GM19025 (cell line): ENCODE results near the gene AHNAK2.
"Not testable (repeated sequence)": the region's sequence is repeated elsewhere in the genome, so short reads cannot be mapped to it uniquely, and the experiment has no call there.

Experiments
- ATAC-seq: cut with Tn5 transposase; IDR thresholded peaks from one replicate; pipeline ENCODE4 v1.9.1; 2021; ENCODE audit warnings: mild to moderate bottlenecking, low read depth, moderate library complexity; ENCODE audit not compliant: unreplicated experiment

Gene AHNAK2

DNA sequence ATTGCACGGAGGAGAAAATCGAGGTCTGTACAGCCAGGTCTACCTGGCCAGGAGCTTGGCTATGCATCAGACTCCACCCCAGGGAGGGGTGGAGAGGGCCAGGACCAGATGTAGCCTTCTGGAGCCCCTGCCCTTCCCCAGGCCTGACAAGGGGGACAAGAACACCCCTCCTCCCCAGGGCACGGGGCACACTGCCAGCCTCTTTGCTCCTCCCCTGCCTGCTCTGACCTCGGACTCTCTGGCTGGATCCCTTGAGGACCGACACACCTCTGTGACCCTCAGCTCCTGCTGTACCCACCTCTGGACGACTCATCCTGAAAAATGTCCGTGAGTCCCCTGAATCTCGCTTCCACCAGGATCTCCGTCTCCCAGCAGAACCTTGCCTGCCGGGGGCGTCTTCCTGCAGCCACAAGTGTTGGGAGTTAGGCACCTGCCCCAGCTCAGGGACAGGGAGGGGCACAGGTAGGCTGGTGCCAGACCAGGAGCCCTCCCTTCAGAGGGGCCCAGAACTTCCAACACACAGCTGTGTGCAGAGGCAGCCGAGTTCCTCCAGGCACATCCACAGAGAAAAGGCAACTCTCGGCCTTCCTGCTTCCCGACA is 21.8 kb downstream of the AHNAK2 start:
- no peak for ATAC-seq

DNA sequence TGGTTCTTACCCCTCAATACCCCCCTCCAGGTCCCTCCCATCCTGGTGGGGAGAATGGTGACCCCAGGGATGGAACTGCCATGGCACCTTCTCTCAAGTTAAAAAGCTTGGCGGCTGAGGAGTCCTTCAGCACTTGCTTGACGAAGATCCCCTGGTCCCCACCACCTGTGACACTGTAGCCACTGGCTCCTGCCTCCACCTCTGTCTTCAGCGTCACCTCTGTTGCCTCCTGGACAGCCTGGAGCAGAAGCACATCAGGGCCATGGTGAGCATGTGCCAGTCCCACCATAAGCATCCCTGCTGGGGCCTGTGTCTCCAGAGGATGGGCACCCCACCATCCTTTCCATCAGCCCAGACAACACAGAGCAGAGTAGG is 22.8 kb downstream of the AHNAK2 start:
- ATAC-seq, result no peak

DNA sequence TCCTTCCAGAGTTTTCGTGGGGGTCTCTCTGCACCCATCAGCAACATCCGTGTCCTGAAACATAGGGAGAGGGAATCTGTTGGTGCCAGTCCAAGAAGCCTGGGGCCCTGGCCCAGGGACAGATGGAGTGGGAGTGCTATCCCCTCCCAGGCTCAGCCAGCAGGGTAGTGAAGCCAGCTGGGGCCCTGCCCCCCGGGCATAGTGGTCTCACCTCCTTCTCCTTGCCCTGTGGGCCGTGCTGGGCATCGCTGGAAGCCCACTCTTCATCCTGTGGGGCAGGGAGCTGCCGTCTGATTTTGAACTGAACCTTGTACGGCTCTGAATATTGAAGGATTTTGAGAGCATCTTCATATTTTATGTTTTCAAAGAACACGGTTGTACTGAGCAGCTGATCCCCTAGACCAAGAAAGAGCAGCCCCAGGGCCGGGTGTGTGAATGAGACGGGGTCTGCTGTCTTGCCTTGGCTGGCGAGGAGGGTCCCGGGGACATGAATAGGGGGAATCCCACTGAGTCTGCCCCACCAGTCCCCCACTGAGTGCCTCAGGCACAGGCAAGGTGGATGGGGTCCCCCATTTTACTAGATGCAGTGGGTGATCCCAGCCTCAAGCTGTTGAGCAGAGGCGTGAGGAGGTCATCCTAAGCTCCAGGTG is 23.3 kb downstream of the AHNAK2 start:
- no peak for ATAC-seq

DNA sequence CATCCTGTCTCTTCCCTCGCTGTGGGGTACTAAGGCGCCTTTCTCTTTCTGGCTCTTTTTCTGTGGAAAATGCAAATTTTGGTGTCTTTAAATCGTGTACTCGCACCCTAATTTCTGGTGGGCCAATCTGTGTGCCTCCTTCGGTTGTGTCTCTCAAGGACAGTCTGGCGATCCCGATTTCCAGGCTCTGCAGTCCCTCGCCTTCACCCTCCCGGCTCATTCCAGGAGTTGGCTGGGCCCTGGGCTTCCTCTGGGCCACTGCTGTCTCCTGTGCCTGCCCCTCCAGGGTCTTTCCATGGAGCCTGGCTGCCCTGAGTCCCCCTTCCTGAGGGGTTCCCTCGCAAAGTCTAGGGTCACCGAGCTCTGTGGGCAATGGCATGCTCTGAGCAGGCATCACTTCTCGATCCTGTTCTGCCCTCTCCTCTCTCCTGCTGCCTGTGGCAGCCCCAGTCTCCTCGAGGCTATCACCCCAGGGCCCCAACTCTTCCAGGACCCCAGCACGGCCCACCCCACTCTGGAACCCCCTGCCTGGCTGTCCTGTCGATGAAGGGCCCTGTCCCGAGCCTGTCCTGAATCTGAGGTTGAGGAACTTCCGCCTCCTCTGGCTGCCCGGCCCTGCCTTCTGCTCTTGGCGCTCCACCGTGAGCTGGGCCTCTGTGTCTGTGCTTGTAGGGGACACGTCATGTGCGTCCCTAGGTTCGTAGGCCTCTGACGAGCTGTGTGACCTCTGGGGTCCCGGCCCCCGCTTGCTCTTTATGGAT is 24.1 kb downstream of the AHNAK2 start:
- no peak for ATAC-seq

DNA sequence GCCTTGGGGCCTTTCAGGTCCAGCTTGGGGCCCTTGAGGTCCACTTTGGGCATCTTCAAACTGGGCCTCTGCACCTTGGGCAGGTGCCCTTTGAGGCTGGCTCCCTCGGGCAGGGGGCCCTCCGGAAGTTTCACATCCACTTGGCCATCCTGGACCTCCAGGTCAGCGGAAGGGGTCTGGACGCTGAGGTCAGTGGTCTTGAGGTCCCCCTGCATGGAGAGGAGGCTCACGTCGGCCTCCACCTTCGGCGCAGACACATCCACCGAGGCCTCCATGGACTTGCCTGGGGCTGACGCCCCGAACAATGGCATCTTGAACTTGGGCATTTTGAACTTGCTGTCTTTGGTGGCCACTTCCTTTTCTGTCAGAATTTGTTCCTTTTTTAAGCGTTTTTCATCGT is 25.1 kb downstream of the AHNAK2 start:
- no peak for ATAC-seq

DNA sequence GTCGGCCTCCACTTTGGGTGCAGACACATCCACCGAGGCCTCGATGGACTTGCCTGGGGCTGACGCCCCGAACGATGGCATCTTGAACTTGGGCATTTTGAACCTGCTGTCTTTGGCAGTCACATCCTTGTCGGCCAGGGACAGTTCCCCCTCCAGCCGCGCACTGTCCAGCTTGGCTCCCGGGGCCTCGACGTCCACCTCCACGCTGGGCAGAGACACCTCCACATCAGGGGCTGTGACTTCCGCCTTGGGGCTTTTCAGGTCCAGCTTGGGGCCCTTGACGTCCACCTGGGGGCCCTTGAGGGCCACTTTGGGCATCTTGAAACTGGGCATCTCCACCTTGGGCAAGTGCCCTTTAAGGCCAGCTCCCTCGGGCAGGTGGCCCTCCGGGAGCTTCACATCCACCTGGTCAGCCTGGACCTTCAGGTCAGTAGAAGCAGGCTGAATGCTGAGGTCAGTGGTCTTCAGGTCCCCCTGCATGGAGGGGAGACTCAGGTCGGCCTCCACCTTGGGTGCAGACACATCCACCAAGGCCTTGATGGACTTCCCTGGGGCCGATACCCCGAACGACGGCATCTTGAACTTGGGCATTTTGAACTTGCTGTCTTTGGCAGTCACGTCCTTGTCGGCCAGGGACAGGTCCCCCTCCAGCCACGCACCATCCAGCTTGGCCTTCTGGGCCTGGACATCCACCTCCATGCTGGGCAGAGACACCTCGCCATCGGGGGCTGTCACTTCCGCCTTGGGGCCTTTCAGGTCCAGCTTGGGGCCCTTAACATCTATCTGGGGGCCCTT is 26.1 kb downstream of the AHNAK2 start:
- not testable (repeated sequence) for ATAC-seq

DNA sequence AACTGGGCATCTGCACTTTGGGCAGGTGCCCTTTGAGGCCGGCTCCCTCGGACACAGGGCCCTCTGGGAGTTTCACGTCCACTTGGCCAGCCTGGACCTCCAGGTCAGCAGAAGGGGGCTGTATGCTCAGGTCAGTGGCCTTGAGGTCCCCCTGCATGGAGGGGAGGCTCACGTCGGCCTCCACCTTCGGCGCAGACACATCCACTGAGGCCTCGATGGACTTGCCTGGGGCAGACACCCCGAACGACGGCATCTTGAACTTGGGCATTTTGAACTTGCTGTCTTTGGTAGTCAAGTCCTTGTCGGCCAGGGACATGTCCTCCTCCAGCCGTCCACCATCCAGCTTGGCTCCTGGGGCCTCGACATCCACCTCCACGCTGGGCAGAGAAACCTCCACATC is 27.5 kb downstream of the AHNAK2 start:
- ATAC-seq, result not testable (repeated sequence)

DNA sequence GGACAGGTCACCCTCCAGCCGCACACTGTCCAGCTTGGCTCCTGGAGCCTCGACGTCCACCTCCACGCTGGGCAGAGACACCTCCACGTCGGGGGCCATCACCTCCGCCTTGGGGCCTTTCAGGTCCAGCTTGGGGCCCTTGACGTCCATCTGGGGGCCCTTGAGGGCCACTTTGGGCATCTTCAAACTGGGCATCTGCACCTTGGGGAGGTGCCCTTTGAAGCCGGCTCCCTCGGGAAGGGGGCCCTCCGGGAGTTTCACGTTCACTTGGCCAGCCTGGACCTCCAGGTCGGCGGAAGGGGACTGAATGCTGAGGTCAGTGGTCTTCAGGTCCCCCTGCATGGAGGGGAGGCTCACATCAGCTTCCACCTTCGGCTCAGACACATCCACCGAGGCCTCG is 28.2 kb downstream of the AHNAK2 start:
- ATAC-seq, result no peak

DNA sequence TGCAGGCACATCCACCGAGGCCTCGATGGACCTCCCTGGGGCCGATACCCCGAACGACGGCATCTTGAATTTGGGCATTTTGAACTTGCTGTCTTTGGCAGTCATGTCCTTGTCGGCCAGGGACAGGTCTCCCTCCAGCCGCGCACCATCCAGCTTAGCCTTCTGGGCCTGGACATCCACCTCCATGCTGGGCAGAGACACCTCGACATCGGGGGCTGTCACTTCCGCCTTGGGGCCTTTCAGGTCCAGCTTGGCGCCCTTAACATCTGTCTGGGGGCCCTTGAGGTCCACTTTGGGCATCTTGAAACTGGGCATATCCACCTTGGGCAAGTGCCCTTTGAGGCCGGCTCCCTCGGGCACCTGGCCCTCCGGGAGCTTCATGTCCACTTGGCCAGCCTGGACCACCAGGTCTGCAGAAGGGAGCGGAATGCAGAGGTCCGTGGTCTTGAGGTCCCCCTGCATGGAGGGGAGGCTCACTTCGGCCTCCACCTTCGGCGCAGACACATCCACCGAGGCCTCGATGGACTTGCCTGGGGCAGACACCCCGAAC is 28.7 kb downstream of the AHNAK2 start:
- ATAC-seq, result not testable (repeated sequence)

DNA sequence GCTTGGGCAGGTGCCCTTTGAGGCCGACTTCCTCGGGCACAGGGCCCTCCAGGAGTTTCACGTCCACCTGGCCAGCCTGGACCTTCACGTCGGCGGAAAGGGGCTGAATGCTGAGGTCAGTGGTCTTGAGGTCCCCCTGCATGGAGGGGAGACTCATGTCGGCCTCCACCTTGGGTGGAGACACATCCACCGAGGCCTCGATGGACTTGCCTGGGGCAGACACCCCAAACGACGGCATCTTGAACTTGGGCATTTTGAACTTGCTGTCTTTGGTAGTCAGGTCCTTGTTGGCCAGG is 29.5 kb downstream of the AHNAK2 start:
- ATAC-seq, result no peak

DNA sequence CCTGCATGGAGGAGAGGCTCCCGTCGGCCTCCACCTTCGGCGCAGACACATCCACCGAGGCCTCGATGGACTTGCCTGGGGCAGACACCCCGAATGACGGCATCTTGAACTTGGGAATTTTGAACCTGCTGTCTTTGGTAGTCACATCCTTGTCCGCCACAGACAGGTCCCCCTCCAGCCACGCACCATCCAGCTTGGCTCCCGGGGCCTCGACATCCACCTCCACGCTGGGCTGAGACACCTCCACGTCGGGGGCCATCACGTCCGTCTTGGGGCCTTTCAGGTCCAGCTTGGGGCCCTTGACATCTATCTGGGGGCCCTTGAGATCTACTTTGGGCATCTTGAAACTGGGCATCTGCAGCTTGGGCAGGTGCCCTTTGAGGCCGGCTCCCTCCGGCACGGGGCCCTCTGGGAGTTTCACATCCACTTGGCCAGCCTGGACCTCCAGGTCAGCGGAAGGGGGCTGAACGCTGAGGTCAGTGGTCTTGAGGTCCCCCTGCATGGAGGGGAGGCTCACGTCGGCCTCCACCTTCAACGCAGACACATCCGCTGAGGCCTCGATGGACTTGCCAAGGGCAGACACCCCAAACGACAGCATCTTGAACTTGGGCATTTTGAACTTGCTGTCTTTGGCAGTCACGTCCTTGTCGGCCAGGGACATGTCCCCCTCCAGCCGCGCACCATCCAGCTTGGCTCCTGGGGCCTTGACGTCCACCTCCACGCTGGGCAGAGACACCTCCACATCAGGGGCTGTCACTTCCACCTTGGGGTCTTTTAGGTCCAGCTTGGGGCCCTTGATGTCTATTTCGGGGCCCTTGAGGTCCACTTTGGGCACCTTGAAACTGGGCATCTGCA is 30.1 kb downstream of the AHNAK2 start:
- not testable (repeated sequence) for ATAC-seq

DNA sequence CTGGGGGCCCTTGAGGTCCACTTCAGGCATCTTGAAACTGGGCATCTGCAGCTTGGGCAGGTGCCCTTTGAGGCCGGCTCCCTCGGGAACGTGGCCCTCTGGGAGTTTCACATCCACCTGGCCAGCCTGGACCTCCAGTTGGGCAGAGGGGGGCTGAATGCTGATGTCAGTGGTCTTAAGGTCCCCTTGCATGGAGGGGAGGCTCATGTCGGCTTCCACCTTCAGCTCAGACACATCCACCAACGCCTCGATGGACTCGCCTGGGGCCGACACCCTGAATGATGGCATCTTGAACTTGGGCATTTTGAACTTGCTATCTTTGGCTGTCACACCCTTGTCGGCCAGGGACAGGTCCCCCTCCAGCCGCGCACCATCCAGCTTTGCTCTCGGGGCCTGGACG is 31.0 kb downstream of the AHNAK2 start:
- not testable (repeated sequence) for ATAC-seq

DNA sequence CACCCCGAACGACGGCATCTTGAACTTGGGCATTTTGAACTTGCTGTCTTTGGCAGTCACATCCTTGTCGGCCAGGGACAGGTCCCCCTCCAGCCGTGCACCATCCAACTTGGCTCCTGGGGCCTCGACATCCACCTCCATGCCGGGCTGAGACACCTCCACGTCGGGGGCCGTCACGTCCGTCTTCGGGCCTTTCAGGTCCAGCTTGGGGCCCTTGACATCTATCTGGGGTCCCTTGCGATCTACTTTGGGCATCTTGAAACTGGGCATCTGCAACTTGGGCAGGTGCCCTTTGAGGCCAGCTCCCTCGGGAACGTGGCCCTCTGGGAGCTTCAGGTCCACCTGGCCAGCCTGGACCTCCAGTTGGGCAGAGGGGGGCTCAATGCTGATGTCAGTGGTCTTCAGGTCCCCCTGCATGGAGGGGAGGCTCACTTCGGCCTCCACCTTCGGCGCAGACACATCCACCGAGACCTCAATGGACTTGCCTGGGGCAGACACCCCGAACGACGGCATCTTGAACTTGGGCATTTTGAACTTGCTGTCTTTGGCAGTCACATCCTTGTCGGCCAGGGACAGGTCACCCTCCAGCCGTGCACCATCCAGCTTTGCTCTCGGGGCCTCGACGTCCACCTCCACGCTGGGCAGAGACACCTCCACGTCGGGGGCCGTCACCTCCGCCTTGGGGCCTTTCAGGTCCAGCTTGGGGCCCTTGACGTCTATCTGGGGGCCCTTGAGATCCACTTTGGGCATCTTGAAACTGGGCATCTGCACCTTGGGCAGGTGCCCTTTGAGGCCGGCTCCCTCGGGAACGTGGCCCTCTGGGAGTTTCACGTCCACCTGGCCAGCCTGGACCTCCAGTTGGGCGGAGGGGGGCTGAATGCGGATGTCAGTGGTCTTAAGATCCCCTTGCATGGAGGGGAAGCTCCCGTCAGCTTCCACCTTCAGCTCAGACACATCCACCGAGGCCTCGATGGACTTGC is 31.9 kb downstream of the AHNAK2 start:
- not testable (repeated sequence) for ATAC-seq

DNA sequence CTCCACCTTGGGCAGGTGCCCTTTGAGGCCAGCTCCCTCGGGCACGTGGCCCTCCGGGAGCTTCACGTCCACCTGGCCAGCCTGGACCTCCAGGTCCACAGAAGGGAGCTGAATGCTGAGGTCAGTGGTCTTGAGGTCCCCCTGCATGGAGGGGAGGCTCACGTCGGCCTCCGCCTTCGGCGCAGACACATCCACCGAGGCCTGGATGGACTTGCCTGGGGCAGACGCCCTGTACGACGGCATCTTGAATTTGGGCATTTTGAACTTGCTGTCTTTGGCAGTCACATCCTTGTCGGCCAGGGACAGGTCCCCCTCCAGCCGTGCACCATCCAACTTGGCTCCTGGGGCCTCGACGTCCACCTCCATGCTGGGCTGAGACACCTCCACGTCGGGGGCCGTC is 32.9 kb downstream of the AHNAK2 start:
- ATAC-seq, result not testable (repeated sequence)

DNA sequence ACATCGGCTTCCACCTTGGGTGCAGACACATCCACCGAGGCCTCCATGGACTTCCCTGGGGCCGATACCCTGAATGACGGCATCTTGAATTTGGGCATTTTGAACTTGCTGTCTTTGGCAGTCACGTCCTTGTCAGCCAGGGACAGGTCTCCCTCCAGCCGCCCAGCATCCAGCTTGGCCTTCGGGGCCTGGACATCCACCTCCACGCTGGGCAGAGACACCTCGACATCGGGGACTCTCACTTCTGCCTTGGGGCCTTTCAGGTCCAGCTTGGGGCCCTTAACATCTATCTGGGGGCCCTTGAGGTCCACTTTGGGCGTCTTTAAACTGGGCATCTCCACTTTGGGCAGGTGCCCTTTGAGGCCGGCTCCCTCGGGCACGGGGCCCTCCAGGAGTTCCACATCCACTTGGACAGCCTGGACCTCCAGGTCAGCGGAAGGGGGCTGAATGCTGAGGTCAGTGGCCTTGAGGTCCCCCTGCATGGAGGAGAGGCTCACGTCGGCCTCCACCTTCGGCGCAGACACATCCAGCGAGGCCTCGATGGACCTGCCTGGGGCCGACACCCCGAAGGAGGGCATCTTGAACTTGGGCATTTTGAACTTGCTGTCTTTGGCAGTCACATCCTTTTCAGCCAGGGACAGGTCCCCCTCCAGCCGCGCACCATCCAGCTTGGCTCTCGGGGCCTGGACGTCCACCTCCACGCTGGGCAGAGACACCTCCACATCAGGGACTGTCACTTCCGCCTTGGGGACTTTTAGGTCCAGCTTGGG is 33.6 kb downstream of the AHNAK2 start:
- ATAC-seq, result not testable (repeated sequence)

DNA sequence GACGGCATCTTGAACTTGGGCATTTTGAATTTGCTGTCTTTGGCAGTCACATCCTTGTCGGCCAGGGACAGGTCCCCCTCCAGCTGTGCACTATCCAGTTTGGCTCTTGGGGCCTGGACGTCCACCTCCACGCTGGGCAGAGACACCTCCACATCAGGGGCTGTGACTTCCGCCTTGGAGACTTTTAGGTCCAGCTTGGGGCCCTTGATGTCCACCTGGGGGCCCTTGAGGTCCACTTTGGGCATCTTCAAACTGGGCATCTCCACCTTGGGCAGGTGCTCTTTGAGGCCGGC is 34.2 kb downstream of the AHNAK2 start:
- not testable (repeated sequence) for ATAC-seq

DNA sequence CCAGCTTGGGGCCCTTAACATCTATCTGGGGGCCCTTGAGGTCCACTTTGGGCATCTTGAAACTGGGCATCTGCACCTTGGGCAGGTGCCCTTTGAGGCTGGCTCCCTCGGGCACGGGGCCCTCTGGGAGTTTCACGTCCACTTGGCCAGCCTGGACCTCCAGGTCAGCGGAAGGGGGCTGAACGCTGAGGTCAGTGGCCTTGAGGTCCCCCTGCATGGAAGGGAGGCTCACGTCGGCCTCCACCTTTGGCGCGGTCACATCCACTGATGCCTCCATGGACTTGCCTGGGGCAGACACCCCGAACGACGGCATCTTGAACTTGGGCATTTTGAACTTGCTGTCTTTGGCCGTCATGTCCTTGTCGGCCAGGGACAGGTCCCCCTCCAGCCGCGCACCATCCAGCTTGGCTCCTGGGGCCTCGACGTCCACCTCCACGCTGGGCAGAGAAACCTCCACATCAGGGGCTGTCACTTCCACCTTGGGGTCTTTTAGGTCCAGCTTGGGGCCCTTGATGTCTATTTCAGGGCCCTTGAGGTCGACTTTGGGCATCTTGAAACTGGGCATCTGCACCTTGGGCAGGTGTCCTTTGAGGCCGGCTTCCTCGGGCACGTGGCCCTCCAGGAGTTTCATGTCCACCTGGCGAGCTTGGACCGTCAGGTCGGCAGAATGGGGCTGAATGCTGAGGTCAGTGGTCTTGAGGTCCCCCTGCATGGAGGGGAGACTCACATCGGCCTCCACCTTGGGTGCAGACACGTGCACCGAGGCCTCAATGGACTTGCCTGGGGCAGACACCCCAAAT is 34.8 kb downstream of the AHNAK2 start:
- ATAC-seq, result not testable (repeated sequence)

DNA sequence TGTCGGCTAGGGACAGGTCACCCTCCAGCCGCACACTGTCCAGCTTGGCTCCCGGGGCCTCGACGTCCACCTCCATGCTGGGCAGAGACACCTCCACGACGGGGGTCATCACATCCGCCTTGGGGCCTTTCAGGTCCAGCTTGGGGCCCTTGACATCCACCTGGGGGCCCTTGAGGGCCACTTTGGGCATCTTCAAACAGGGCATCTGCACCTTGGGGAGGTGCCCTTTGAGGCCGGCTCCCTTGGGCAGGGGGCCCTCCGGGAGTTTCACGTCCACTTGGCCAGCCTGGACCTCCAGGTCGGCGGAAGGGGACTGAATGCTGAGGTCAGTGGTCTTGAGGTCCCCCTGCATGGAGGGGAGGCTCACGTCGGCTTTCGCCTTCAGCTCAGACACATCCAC is 35.6 kb downstream of the AHNAK2 start:
- no peak for ATAC-seq
